ENCODE measurements around the gene RTL10. TPM values are rescaled to one million over a fixed set of nuclear protein-coding genes. Genes with fewer than 3 reads are reported as not detected.
A peak's percentile ranks its signal among the peaks of the same experiment; 100 is the strongest.

Gene RTL10
- polyA plus RNA-seq, 2 donors = 8.1 to 13.8 TPM

DNA sequence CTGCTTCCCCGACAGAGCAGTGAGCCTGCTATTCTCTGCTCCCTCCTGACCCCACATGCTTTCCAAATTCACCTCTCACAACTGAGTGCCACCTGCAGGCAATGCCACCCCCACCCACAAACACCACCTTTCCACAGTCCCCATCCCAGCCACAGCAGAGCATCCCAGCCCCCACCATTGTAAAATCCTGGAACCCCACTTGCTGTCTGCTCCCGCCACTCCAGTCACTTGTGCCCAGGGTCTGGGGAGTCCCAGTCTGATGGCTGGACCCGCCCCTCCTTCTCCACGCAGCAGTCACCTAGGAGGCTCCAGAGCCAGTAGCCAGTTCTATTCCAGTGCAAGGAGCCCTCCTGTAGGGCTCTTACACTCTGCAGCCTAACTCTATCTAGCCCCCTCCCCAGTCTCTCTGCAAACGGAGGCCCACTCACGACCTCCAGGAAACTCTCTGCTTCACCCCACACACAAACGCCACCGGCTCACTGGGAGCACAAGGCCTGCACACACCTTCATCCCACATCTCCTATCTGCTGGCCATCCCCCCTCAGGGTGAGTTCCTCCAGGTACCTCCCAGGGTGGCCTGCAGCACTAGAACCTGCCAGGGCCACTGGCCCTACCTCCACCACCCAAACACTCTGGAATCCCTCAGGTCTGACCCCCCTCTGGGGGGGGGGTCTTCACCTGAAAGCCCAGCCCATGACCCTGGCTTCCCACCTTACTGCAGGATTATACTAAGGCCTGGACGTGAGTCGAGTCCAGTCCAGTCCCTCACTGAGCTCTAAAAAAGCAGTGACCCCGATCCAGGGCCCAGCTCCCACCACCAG, 1.4 kb downstream of the RTL10 start:
- peaks cover 11 to 47% of the 10 kb centered on the region in 2 donors for H3K4me1 ChIP-seq (ENCODE audit: control insufficient read depth in 2 of 2, insufficient read depth in 2 of 2, low read length in 1 of 2)
- peaks cover 6 to 25% of the 10 kb centered on the region in 2 donors for H3K36me3 ChIP-seq (ENCODE audit: control insufficient read depth in 2 of 2, insufficient read depth in 2 of 2, low read length in 1 of 2)
- H3K27ac ChIP-seq (ENCODE audit: low read depth in 2 of 2, low read length in 1 of 2) = peak overlapping the region in 1 of 2 donors; percentile 57
- H3K4me3 ChIP-seq (ENCODE audit: low read depth in 1 of 2, low read length in 2 of 2) = peak overlapping the region; percentile 83 to 90
- no peaks in the 10 kb centered on the region for H3K27me3 ChIP-seq (ENCODE audit: control insufficient read depth in 1 of 2, insufficient read depth in 2 of 2, low read length in 2 of 2)
- no peaks in the 10 kb centered on the region for H3K9me3 ChIP-seq (ENCODE audit: control insufficient read depth in 2 of 2, insufficient read depth in 1 of 2, low read depth in 1 of 2, low read length in 1 of 2)
- WGBS, 2 donors = 26 to 35% methylated on average over 11 of the region's 11 CpGs

DNA sequence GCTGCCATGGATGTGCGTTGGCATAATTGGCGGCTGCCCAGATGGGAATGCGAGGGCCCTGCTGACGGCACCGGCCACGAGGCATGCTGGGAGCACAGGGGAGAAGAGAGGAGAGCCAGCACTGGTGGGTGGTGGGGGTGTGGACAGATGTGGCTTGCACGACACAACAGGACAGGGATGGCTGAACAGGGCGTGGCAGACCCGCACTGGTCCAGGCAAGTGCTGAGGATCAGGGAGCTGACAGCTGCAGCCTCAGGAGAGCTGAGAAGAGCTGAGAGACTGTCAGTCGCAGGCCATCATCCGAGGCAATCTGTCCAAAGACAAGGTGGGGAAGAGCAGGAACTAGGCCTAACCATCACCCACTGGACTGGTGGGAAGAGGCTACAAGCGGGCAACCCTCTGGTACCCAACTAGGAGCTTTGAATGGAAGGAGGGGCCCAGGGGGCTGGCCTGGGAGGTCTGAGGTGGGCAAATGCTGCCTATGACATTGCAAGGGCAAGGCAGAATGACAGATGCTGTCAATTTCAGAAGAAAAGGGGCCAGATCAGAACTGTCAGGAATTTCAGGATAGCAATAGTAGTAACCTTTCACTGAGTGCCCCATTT, 2.4 kb downstream of the RTL10 start:
- WGBS, 2 donors = 61 to 64% methylated on average over 12 of the region's 12 CpGs
- Histone ChIP-seq H3K4me3 (ENCODE audit: low read depth in 1 of 2, low read length in 2 of 2) (no peak overlapping the region), H3K4me1 (ENCODE audit: control insufficient read depth in 2 of 2, insufficient read depth in 2 of 2, low read length in 1 of 2) (peaks cover 11 to 49% of the 10 kb centered on the region in 2 donors), H3K27ac (ENCODE audit: low read depth in 2 of 2, low read length in 1 of 2) (peak overlapping the region; percentile 8 to 57), H3K36me3 (ENCODE audit: control insufficient read depth in 2 of 2, insufficient read depth in 2 of 2, low read length in 1 of 2) (peaks cover 6 to 25% of the 10 kb centered on the region in 2 donors), H3K9me3 (ENCODE audit: control insufficient read depth in 2 of 2, insufficient read depth in 1 of 2, low read depth in 1 of 2, low read length in 1 of 2) (peaks cover 0 to 1% of the 10 kb centered on the region in 2 donors), H3K27me3 (ENCODE audit: control insufficient read depth in 1 of 2, insufficient read depth in 2 of 2, low read length in 2 of 2) (no peaks in the 10 kb centered on the region)

DNA sequence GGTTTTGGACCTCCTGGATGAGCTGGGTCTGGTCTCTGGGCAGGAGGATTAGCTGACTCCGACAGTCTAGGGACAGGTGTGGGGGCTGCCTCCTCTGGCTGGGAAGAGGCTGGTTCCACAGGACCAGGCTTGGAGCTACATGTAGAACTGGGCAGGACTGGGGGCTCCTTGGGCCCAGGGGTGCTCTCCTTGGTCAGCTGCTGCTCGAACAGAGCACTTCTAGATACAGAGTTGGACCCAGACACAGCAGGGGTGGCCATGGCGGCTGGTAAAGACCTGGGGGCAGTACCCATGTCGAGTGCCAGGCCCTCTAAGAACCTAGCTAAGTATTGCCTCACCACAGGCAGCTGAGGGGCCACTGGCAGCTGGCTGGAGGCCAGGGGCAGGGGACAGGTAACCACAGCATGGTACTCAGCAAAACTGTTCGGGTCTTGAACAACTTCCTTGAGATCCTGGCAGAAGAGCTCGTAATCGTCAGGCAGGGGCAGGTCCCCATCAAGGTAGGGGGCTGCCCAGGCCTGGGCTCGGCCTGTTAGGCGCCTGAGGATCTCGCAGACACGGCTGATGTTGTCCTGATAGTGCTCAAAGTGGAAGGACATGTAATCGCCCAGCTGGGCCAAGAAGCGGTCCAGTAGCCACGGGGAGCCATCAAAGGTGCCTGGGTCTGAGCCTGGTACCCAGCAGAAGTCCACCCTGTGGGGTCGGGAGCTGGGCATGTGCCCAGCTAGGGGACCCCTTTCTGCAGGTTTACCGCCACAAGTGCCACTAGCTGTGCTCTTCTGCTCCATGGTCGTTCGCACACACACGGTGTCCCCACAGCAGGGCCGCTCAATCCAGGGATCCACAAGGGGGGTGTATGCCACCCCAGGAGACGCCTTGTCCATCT, 3.1 kb downstream of the RTL10 start:
- H3K36me3 ChIP-seq (ENCODE audit: control insufficient read depth in 2 of 2, insufficient read depth in 2 of 2, low read length in 1 of 2) = peaks cover 6 to 25% of the 10 kb centered on the region in 2 donors
- no peak overlapping the region for H3K4me3 ChIP-seq (ENCODE audit: low read depth in 1 of 2, low read length in 2 of 2)
- peaks cover 0 to 2% of the 10 kb centered on the region in 2 donors for H3K9me3 ChIP-seq (ENCODE audit: control insufficient read depth in 2 of 2, insufficient read depth in 1 of 2, low read depth in 1 of 2, low read length in 1 of 2)
- no peaks in the 10 kb centered on the region for H3K27me3 ChIP-seq (ENCODE audit: control insufficient read depth in 1 of 2, insufficient read depth in 2 of 2, low read length in 2 of 2)
- WGBS, 2 donors = 80 to 81% methylated on average over 20 to 21 of the region's 21 CpGs
- peaks cover 11 to 49% of the 10 kb centered on the region in 2 donors for H3K4me1 ChIP-seq (ENCODE audit: control insufficient read depth in 2 of 2, insufficient read depth in 2 of 2, low read length in 1 of 2)
- H3K27ac ChIP-seq (ENCODE audit: low read depth in 2 of 2, low read length in 1 of 2) = peak overlapping the region in 1 of 2 donors; percentile 57

DNA sequence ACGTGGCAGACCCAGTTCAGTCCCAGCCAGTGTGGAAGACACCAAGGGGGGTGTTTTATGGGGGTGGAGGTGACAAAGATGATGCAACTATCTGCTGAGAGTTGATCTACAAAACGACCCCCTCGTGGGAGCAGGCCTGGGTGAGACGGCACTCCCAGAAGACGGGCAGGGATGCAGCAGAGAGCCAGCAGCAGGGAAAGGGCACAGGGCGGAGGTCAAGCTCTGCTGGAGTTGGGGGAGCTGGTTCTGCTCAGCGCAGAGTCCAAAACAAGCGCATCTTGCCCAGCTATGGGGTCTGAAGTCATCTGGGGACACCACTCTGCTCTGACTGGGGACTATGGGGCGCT, 3.9 kb downstream of the RTL10 start:
- H3K9me3 ChIP-seq (ENCODE audit: control insufficient read depth in 2 of 2, insufficient read depth in 1 of 2, low read depth in 1 of 2, low read length in 1 of 2) = peaks cover 0 to 2% of the 10 kb centered on the region in 2 donors
- 78 to 80% methylated on average over 9 of the region's 9 CpGs for WGBS, 2 donors
- peak overlapping the region; percentile 69 for H3K27ac ChIP-seq (ENCODE audit: low read depth in 2 of 2, low read length in 1 of 2)
- no peak overlapping the region for H3K4me3 ChIP-seq (ENCODE audit: low read depth in 1 of 2, low read length in 2 of 2)
- H3K4me1 ChIP-seq (ENCODE audit: control insufficient read depth in 2 of 2, insufficient read depth in 2 of 2, low read length in 1 of 2) = peaks cover 11 to 48% of the 10 kb centered on the region in 2 donors
- peaks cover 6 to 25% of the 10 kb centered on the region in 2 donors for H3K36me3 ChIP-seq (ENCODE audit: control insufficient read depth in 2 of 2, insufficient read depth in 2 of 2, low read length in 1 of 2)
- no peaks in the 10 kb centered on the region for H3K27me3 ChIP-seq (ENCODE audit: control insufficient read depth in 1 of 2, insufficient read depth in 2 of 2, low read length in 2 of 2)

DNA sequence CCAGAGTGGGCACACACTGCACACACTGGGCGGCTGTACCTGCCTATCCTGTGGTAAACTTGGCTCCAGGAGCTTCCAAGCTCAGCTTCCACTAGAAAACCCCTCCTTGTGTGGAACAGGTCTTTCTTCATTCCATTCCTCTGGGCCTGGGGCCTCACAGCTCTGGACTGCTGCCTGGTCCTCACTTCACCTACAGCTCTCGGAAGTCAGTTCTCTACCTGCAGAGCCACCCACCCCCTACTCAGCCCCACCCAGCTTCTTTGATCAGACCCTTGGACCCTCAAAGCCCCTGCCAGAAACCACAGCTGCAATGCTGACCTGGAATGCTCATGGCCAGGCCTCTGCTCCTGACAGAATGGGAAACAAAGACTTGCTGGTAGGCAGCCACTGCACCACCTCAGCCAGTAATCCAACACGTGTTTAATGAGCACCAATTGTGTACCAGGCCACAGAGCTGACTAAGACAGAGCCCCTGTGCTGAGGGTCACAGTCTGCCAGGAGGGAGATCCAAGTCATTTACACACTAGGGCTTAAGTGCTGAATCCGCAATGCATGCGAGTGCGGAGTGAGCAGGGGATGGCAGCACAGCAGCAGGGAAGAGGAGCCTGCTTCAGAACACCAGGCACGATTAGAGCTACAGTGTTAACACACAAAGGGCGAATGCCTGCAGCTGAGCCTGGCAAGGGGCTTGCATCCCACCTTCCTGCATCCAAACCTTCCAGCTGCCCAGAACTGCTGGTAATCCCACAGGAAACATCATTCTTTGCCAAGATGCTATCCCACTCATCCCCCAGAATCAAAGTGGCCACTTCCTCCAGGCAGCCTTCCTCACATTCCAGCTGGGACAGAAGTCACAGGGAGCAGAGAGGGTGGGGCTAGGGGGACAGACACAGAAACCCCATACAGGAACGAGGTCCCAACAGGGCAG, 4.6 kb downstream of the RTL10 start:
- 51 to 58% methylated on average over 9 of the region's 9 CpGs for WGBS, 2 donors
- H3K9me3 ChIP-seq (ENCODE audit: control insufficient read depth in 2 of 2, insufficient read depth in 1 of 2, low read depth in 1 of 2, low read length in 1 of 2) = peaks cover 0 to 2% of the 10 kb centered on the region in 2 donors
- H3K4me1 ChIP-seq (ENCODE audit: control insufficient read depth in 2 of 2, insufficient read depth in 2 of 2, low read length in 1 of 2) = peaks cover 11 to 43% of the 10 kb centered on the region in 2 donors
- peaks cover 6 to 25% of the 10 kb centered on the region in 2 donors for H3K36me3 ChIP-seq (ENCODE audit: control insufficient read depth in 2 of 2, insufficient read depth in 2 of 2, low read length in 1 of 2)
- no peak overlapping the region for H3K4me3 ChIP-seq (ENCODE audit: low read depth in 1 of 2, low read length in 2 of 2)
- H3K27ac ChIP-seq (ENCODE audit: low read depth in 2 of 2, low read length in 1 of 2) = peak overlapping the region; percentile 69
- H3K27me3 ChIP-seq (ENCODE audit: control insufficient read depth in 1 of 2, insufficient read depth in 2 of 2, low read length in 2 of 2) = no peaks in the 10 kb centered on the region

DNA sequence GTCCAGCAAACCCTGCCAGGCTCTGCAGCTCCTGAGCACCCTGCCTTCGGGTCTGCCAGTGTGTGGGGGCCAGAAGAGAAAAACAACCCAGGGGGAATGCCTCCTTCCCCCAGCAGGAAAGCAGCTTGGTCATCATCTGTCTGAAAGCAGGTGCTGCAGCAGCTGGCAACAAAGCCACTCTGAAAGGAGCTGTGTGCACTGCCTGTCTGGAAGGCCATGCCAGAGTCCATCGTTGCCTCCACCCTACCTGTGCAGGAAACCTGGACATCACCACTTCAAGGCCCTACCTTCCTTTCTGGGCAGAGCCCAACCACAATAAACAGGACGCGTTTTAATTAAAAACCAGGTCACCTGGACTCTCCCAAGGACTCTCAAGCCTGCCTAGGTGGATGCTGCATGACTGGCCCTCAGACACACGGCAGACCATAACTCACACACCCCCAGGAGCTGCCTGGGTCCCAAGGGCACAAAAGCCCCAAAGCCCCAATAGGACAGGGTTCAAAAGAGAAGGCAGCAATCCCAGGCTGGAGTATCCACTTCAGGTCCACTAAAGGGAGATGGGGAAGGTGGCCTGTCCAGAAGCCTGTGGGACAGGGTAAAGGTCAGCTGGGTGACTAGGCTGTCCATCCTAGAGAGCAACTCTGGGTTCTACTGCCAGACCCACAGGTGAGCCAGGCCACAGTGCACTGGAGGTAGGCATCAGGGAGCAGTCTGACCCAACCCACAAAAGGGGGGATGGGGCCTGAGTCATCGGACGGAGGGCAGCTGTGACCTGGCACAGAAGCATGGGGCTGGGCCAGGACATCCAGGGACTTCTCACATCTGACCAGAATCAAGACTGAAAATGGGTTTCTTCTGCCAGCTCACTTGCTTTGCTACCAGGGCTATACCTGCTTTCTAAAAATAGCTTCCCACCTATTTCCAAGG, 6.1 kb downstream of the RTL10 start:
- H3K4me1 ChIP-seq (ENCODE audit: control insufficient read depth in 2 of 2, insufficient read depth in 2 of 2, low read length in 1 of 2) = peaks cover 19 to 56% of the 10 kb centered on the region in 2 donors

DNA sequence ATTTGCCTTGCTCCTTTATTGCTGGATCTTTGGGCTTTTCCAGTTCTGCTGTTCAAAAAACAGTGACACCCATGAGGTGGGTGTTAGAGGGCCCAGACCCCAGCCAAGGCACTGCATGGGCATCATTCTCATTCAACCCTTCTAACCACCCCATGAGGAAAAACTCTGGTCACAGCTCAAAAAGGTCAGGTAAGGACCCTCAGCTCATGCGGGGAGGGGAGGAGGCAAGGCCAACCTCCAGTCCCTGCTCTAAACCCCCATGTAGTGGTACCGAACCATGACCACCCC, 7.4 kb downstream of the RTL10 start:
- Histone ChIP-seq H3K27ac (ENCODE audit: low read depth in 2 of 2, low read length in 1 of 2) (no peak overlapping the region), H3K27me3 (ENCODE audit: control insufficient read depth in 1 of 2, insufficient read depth in 2 of 2, low read length in 2 of 2) (no peaks in the 10 kb centered on the region), H3K36me3 (ENCODE audit: control insufficient read depth in 2 of 2, insufficient read depth in 2 of 2, low read length in 1 of 2) (peaks cover 6 to 22% of the 10 kb centered on the region in 2 donors), H3K4me1 (ENCODE audit: control insufficient read depth in 2 of 2, insufficient read depth in 2 of 2, low read length in 1 of 2) (peaks cover 13 to 44% of the 10 kb centered on the region in 2 donors), H3K4me3 (ENCODE audit: low read depth in 1 of 2, low read length in 2 of 2) (no peak overlapping the region), H3K9me3 (ENCODE audit: control insufficient read depth in 2 of 2, insufficient read depth in 1 of 2, low read depth in 1 of 2, low read length in 1 of 2) (peaks cover 0 to 2% of the 10 kb centered on the region in 2 donors)
- 95 to 98% methylated on average over 2 of the region's 2 CpGs for WGBS, 2 donors

More for the DNA sequence above, 6.1 kb downstream of the RTL10 start:
- peaks cover 0 to 2% of the 10 kb centered on the region in 2 donors for H3K9me3 ChIP-seq (ENCODE audit: control insufficient read depth in 2 of 2, insufficient read depth in 1 of 2, low read depth in 1 of 2, low read length in 1 of 2)
- no peak overlapping the region for H3K4me3 ChIP-seq (ENCODE audit: low read depth in 1 of 2, low read length in 2 of 2)
- peak overlapping the region; percentile 41 to 69 for H3K27ac ChIP-seq (ENCODE audit: low read depth in 2 of 2, low read length in 1 of 2)
- WGBS, 2 donors = 40 to 57% methylated on average over 7 of the region's 7 CpGs
- H3K27me3 ChIP-seq (ENCODE audit: control insufficient read depth in 1 of 2, insufficient read depth in 2 of 2, low read length in 2 of 2) = no peaks in the 10 kb centered on the region
- H3K36me3 ChIP-seq (ENCODE audit: control insufficient read depth in 2 of 2, insufficient read depth in 2 of 2, low read length in 1 of 2) = peaks cover 6 to 25% of the 10 kb centered on the region in 2 donors

DNA sequence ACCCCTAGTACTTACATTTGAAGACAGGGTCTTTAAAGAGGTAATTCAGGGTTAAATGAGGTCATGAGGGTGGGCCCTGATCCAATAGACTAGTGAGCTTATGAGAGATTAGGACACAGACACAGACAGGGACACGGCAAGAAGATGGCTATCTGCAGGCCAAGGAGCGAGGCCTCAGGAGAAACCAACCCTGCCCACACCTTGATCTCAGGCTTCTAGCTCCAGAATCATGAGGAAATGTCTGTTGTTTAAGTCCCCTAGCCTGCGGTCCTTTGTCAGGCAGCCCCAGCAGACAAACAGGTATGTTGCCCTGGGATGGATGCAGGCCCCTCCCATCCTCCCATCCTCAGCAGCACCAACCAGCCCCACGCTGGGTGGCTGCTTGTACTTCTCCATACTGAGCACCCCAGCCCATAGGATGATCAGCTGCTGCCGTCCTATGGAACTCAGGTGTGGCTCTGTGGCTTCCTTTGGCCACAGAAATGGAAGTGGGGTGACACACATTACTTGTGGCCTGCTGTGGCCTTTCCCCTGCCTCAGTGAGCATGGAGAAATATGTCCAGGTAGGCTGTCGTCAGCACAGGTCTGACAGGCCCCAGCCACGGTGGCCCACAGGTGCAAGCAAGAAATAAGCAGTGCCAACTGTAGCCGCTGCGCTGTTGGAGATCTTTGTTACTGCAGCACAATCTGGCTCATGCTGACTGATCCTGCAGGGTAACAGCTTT, 7.9 kb downstream of the RTL10 start:
- Histone ChIP-seq H3K27ac (ENCODE audit: low read depth in 2 of 2, low read length in 1 of 2) (no peak overlapping the region), H3K4me3 (ENCODE audit: low read depth in 1 of 2, low read length in 2 of 2) (no peak overlapping the region), H3K27me3 (ENCODE audit: control insufficient read depth in 1 of 2, insufficient read depth in 2 of 2, low read length in 2 of 2) (no peaks in the 10 kb centered on the region), H3K36me3 (ENCODE audit: control insufficient read depth in 2 of 2, insufficient read depth in 2 of 2, low read length in 1 of 2) (peaks cover 6 to 17% of the 10 kb centered on the region in 2 donors), H3K4me1 (ENCODE audit: control insufficient read depth in 2 of 2, insufficient read depth in 2 of 2, low read length in 1 of 2) (peaks cover 8 to 39% of the 10 kb centered on the region in 2 donors), H3K9me3 (ENCODE audit: control insufficient read depth in 2 of 2, insufficient read depth in 1 of 2, low read depth in 1 of 2, low read length in 1 of 2) (peaks cover 0 to 2% of the 10 kb centered on the region in 2 donors)
- WGBS, 2 donors = 91 to 92% methylated on average over 9 of the region's 9 CpGs

Data from esophagus (tissue), 2 donors.